ENCODE results near the gene RPL3. TPM values are rescaled to one million over a fixed set of nuclear protein-coding genes. Genes with fewer than 3 reads are reported as not detected.

The RPL3 gene
- total RNA-seq, 1 experiment from 2014 or later = 2,830 TPM

GRCh38 chr22:39344046-39344390 lies 24.6 kb upstream of the RPL3 start:
- Mint-ChIP-seq H3K27me3 (ENCODE audit: low read depth) (peaks cover 17% of the 10 kb centered on the region), H3K36me3 (ENCODE audit: insufficient read depth in 1 of 3, low read depth in 3 of 3) (no peaks in the 10 kb centered on the region; a peak in 1 of 7 replicates), H3K4me1 (peaks cover 8 to 18% of the 10 kb centered on the region in 2 experiments), H3K9me3 (peaks cover 0 to 3% of the 10 kb centered on the region in 2 experiments; a peak in 2 of 5 replicates), H3K27ac (no peak overlapping the region), H3K4me3 (no peak overlapping the region)
- no CpG with 5 or more reads among the region's 8 CpGs for WGBS (ENCODE audit: extremely low coverage, insufficient read length, low lambda C conversion rate)
- Histone ChIP-seq H3K4me2 (ENCODE audit: insufficient read depth, insufficient read length, low read length) (no peak overlapping the region), H3K23ac (ENCODE audit: insufficient read length, low read depth, low read length) (no peak overlapping the region), H3T11ph (ENCODE audit: low read length) (no peak overlapping the region), H2BK12ac (ENCODE audit: insufficient read length, low read depth, low read length) (no peak overlapping the region), H2BK20ac (ENCODE audit: low read depth, low read length, poor library complexity, severe bottlenecking) (no peak overlapping the region), H2BK120ac (ENCODE audit: low read depth, low read length, poor library complexity, severe bottlenecking) (no peak overlapping the region), H4K20me1 (ENCODE audit: control insufficient read depth, insufficient read depth, insufficient read length) (no peaks in the 10 kb centered on the region), H3K9me3 (ENCODE audit: control insufficient read depth, low read depth, low read length) (no peaks in the 10 kb centered on the region), H2AFZ (ENCODE audit: low read length) (no peak overlapping the region), H2AK5ac (ENCODE audit: insufficient read length, low read length) (no peak overlapping the region), H3K9ac (ENCODE audit: extremely low read depth, insufficient read length, low read length) (no peak overlapping the region), H3K18ac (ENCODE audit: insufficient read length, low read depth, low read length) (no peak overlapping the region), H4K5ac (ENCODE audit: insufficient read length, low read depth, low read length) (no peak overlapping the region), H2BK15ac (ENCODE audit: low read depth, low read length) (no peak overlapping the region), H2BK5ac (ENCODE audit: insufficient read length, low read length) (no peak overlapping the region), H3K4ac (ENCODE audit: low read depth, low read length) (no peak overlapping the region), H3K27ac (ENCODE audit: insufficient read length, low read depth, low read length) (no peak overlapping the region), H3K23me2 (ENCODE audit: insufficient read length, low read depth, low read length, poor library complexity, severe bottlenecking) (peaks cover under 1% of the 10 kb centered on the region), H3K14ac (ENCODE audit: insufficient read depth, low read length) (no peak overlapping the region), H4K91ac (ENCODE audit: insufficient read length, low read depth, low read length) (no peak overlapping the region), H3K79me1 (ENCODE audit: insufficient read depth, low read depth, low read length, poor library complexity, severe bottlenecking) (no peaks in the 10 kb centered on the region), H3K79me2 (ENCODE audit: insufficient read depth, low read length) (no peaks in the 10 kb centered on the region), H3K4me1 (ENCODE audit: insufficient read depth, low read length) (peaks cover 3% of the 10 kb centered on the region; the same call in 1 of the 2 replicates), H3K27me3 (ENCODE audit: insufficient read depth, low read length) (no peaks in the 10 kb centered on the region), H4K8ac (replicated peaks; ENCODE audit: insufficient read length, low read depth, low read length) (no peak overlapping the region), H3K56ac (ENCODE audit: insufficient read length, low read depth, low read length) (no peak overlapping the region)
- TF ChIP-seq, protein P1, sequence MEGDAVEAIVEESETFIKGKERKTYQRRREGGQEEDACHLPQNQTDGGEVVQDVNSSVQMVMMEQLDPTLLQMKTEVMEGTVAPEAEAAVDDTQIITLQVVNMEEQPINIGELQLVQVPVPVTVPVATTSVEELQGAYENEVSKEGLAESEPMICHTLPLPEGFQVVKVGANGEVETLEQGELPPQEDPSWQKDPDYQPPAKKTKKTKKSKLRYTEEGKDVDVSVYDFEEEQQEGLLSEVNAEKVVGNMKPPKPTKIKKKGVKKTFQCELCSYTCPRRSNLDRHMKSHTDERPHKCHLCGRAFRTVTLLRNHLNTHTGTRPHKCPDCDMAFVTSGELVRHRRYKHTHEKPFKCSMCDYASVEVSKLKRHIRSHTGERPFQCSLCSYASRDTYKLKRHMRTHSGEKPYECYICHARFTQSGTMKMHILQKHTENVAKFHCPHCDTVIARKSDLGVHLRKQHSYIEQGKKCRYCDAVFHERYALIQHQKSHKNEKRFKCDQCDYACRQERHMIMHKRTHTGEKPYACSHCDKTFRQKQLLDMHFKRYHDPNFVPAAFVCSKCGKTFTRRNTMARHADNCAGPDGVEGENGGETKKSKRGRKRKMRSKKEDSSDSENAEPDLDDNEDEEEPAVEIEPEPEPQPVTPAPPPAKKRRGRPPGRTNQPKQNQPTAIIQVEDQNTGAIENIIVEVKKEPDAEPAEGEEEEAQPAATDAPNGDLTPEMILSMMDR (conservative IDR thresholded peaks at IDR 0.05) = no peak
- no peak for DNase-seq
